ENCODE results near the gene ULK1.

ULK1 gene

GRCh38 chr12:131894313-131894860 is at the start of gene ULK1:
TSS of gene ULK1 (plus strand) at chr12:131894622. CDS start at chr12:131895002, 380 bp downstream.
- ChIA-PET POLR2A (no interaction called here), CTCF (no interaction called here)
- peak; percentile 4 for DNase-seq (ENCODE audit: low read depth, low spot score)
- TF ChIP-seq CTCF (IDR thresholded peaks at IDR 0.05; ENCODE audit: insufficient read depth, low read length, missing control alignments), result no peak
- H3K4me3 ChIP-seq (ENCODE audit: low read depth, low read length), result peak within 1 kb of the TSS; percentile 68

GRCh38 chr12:131844656-131845055 is 49.8 kb upstream of the ULK1 start:
- H3K4me3 ChIP-seq (ENCODE audit: low read depth, low read length), result no peak overlapping the region
- ChIA-PET POLR2A (no interaction called here), CTCF (no interaction called here)
- no peak for DNase-seq (ENCODE audit: low read depth, low spot score)
- TF ChIP-seq CTCF (IDR thresholded peaks at IDR 0.05; ENCODE audit: insufficient read depth, low read length, missing control alignments), result no peak

- ChIA-PET CTCF (no interaction called here), POLR2A (no interaction called here)
- no peak overlapping the region for H3K4me3 ChIP-seq (ENCODE audit: low read depth, low read length)
- no peak for TF ChIP-seq CTCF (IDR thresholded peaks at IDR 0.05; ENCODE audit: insufficient read depth, low read length, missing control alignments)
- no peak for DNase-seq (ENCODE audit: low read depth, low spot score)
These were observed 49.3 kb upstream of the ULK1 start for GRCh38 chr12:131845121-131845520.

- no peak for DNase-seq (ENCODE audit: low read depth, low spot score)
- CTCF ChIA-PET, result no interaction called here
These were observed 47.0 kb upstream of the ULK1 start for GRCh38 chr12:131847456-131847855.

GRCh38 chr12:131848753-131849152 is 45.7 kb upstream of the ULK1 start:
- ChIA-PET CTCF (no interaction called here), POLR2A (no interaction called here)
- no peak for TF ChIP-seq CTCF (IDR thresholded peaks at IDR 0.05; ENCODE audit: insufficient read depth, low read length, missing control alignments)

More at GRCh38 chr12:131847456-131847855, 47.0 kb upstream of the ULK1 start:
- no peak overlapping the region for H3K4me3 ChIP-seq (ENCODE audit: low read depth, low read length)
- POLR2A ChIA-PET, result no interaction called here
- TF ChIP-seq CTCF (IDR thresholded peaks at IDR 0.05; ENCODE audit: insufficient read depth, low read length, missing control alignments), result no peak

GRCh38 chr12:131849700-131850553 is 44.5 kb upstream of the ULK1 start:
- CTCF ChIA-PET, result interaction anchor here (0.6 kb wide), 1 partner anchor 36 kb away, joined by 3 read pairs; no protein-coding TSS in a partner anchor
- TF ChIP-seq CTCF (IDR thresholded peaks at IDR 0.05; ENCODE audit: insufficient read depth, low read length, missing control alignments), result no peak
- POLR2A ChIA-PET, result no interaction called here
- DNase-seq (ENCODE audit: low read depth, low spot score), result no peak
- H3K4me3 ChIP-seq (ENCODE audit: low read depth, low read length), result no peak overlapping the region

More at GRCh38 chr12:131848753-131849152, 45.7 kb upstream of the ULK1 start:
- no peak for DNase-seq (ENCODE audit: low read depth, low spot score)
- H3K4me3 ChIP-seq (ENCODE audit: low read depth, low read length), result no peak overlapping the region
